ENCODE measurements around the gene MED12L. TPM values are rescaled to one million over a fixed set of nuclear protein-coding genes. Genes with fewer than 3 reads are reported as not detected.

The MED12L gene
- total RNA-seq, 2 donors from 2014 or later, result 3.3 to 6.4 TPM

DNA sequence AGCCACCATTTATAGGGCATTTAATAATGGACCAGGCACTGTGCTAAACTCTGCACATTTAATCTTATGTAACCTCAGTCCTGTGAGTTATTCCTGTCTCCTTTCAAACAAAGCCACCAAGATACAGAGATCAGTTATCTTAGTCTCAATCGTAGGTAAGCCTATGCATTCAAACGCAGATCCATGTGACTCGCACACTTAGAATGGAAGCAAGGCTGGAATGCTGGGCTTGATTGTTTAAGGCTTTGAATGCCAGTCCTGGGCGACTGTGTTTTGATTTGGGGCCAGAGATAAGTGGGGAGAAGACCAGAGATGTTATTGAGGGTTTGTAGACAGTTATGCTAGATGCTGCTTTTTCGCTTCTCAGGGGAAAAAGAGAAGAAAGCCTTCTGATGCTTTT, 22.2 kb downstream of the MED12L start:
- Mint-ChIP-seq H3K36me3 (ENCODE audit: low read depth) (no peaks in the 10 kb centered on the region), H3K27ac (no peak overlapping the region), H3K9me3 (no peaks in the 10 kb centered on the region), H3K4me3 (no peak overlapping the region), H3K4me1 (no peaks in the 10 kb centered on the region), H3K27me3 (peaks cover 12% of the 10 kb centered on the region)
- no peak for ATAC-seq (replicated peaks)

DNA sequence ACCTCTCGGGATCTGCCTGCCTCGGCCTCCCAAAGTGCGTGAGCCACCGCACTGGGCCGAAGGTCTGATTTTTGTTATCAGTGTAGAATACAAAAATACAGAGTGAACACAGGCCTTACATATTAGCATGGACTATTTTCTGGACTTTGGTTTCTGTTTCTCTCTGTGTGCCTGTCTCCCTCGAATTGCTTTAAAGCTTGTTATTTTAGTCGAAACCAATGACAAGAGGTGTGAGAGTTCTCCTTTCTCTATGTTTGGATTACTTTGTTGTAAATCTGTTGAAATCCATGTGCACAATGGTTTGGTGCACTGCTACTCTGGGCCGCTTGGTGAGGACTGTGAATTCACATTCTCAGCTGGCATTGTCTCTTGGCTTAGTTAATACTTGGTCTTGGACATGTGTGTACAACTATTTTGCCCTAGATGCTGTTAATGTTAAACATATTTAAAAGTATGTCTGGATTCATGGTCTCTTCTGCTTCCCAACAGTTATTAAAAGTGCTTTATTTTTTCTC, 23.9 kb downstream of the MED12L start:
- no peaks in the 10 kb centered on the region for H3K36me3 Mint-ChIP-seq (ENCODE audit: low read depth)
- no peak overlapping the region for H3K27ac Mint-ChIP-seq
- H3K4me3 Mint-ChIP-seq, result no peak overlapping the region
- peaks cover 12% of the 10 kb centered on the region for H3K27me3 Mint-ChIP-seq
- H3K4me1 Mint-ChIP-seq, result no peaks in the 10 kb centered on the region
- no peak for ATAC-seq (replicated peaks)
- H3K9me3 Mint-ChIP-seq, result no peaks in the 10 kb centered on the region

DNA sequence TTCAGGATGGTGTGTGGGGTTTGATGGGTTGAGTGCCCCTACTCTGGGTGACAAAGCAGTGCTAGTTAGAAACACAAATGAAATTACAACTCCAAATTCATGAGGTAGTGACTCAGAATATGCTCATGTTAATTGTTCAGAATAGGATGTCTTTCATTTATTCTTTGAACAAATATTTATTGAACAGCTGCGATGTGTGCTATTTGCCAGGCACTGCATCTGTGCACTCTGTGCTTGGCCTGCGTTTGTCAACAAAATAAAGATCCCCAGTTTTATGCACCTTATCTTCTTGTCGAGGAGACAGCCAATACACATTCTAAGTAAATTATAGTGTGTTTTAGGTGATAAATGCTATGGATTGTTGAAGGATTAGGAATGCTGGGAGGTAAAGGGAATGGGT, 27.3 kb downstream of the MED12L start:
- H3K27ac Mint-ChIP-seq, result no peak overlapping the region
- ATAC-seq (replicated peaks), result no peak
- peaks cover 17% of the 10 kb centered on the region for H3K27me3 Mint-ChIP-seq
- no peaks in the 10 kb centered on the region for H3K9me3 Mint-ChIP-seq
- H3K4me1 Mint-ChIP-seq, result no peaks in the 10 kb centered on the region
- H3K36me3 Mint-ChIP-seq (ENCODE audit: low read depth), result no peaks in the 10 kb centered on the region
- H3K4me3 Mint-ChIP-seq, result no peak overlapping the region

DNA sequence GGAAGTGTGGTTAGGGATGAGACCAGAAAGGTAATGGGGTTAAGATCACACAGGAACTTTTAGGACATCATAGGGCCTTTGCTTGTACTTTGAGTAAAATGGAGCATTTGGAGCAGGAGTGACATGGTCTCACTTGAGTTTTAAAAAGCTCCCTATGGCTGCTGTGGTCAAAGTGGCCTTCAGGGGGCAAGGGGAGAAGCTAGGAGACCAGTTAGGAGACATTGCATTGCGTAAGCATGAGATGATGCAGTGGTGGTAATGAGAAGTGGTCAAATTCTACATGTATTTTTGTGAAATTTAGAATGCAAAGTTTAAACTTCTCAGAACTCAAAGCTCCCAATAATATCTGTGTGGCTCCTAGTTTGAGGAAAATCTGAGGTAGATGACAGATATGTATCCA, 27.9 kb downstream of the MED12L start:
- Mint-ChIP-seq H3K27ac (no peak overlapping the region), H3K4me3 (no peak overlapping the region), H3K27me3 (peaks cover 13% of the 10 kb centered on the region), H3K4me1 (no peaks in the 10 kb centered on the region), H3K36me3 (ENCODE audit: low read depth) (no peaks in the 10 kb centered on the region), H3K9me3 (no peaks in the 10 kb centered on the region)
- ATAC-seq (replicated peaks), result no peak

DNA sequence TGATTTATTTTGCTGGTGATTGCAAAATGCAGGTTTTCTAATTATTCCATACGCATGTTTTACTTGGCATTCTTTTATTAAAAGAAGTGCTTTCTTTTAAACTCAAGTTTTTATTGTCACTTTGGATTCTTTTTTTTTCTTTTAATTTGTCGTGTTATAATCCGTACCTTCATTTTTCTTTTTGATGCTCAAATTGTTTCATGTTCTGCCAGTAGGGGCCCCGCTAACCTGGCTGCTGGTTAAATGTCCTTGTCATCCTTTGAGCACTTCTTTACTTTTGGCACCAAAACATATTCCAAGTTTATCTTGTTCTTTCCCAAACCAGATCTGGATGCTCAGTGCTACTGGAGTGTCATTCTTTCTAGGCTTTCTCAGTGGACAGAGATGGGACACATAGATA, 31.6 kb downstream of the MED12L start:
- no peak overlapping the region for H3K27ac Mint-ChIP-seq
- no peaks in the 10 kb centered on the region for H3K36me3 Mint-ChIP-seq (ENCODE audit: low read depth)
- no peaks in the 10 kb centered on the region for H3K4me1 Mint-ChIP-seq
- no peak overlapping the region for H3K4me3 Mint-ChIP-seq
- H3K27me3 Mint-ChIP-seq, result peaks cover 6% of the 10 kb centered on the region
- ATAC-seq (replicated peaks), result no peak
- no peaks in the 10 kb centered on the region for H3K9me3 Mint-ChIP-seq

DNA sequence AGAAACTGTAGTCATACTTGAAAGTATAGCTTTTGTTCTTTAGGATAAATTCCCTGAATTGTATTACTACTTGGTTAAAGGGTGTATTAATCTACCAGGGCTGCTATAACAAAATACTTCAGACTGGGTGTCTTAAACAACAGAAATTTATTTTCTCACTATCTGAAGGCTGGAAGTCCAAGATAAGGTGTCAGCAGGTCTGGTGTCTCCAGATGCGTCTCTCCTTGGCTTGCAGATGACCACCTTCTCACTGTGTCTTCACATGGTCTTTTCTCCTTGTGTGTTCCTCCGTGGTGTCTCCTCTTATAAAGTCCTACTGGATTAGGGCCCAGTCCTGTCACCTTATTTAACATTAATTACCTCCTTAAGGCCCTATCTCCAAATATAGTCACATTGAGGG, 33.7 kb downstream of the MED12L start:
- Mint-ChIP-seq H3K4me3 (no peak overlapping the region), H3K9me3 (no peaks in the 10 kb centered on the region)
- ATAC-seq (replicated peaks), result no peak

DNA sequence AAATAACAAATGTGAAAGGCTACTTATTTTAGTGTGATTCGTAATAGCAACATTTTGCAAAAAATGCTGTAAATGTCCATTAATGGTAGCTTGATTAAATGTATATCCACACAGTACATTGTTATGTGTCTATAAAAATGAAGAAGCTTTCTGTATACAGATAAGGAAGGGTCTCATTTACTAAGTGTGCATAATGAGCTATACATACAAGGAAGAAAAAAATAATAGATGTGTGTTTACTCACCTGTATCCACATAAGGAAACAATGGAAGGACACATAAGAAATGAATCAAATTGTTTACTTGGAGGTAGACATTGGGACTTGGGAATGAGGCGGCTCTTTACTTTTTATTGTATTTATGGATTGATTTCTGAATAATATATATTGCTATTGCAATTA, 34.9 kb downstream of the MED12L start:
- no peaks in the 10 kb centered on the region for H3K9me3 Mint-ChIP-seq
- no peak overlapping the region for H3K4me3 Mint-ChIP-seq
- no peaks in the 10 kb centered on the region for H3K36me3 Mint-ChIP-seq (ENCODE audit: low read depth)
- H3K27ac Mint-ChIP-seq, result no peak overlapping the region
- ATAC-seq (replicated peaks), result no peak
- H3K27me3 Mint-ChIP-seq, result peaks cover 3% of the 10 kb centered on the region
- H3K4me1 Mint-ChIP-seq, result no peaks in the 10 kb centered on the region

More for the DNA sequence above, 33.7 kb downstream of the MED12L start:
- H3K4me1 Mint-ChIP-seq, result no peaks in the 10 kb centered on the region
- no peaks in the 10 kb centered on the region for H3K36me3 Mint-ChIP-seq (ENCODE audit: low read depth)
- H3K27me3 Mint-ChIP-seq, result peaks cover 6% of the 10 kb centered on the region
- no peak overlapping the region for H3K27ac Mint-ChIP-seq

DNA sequence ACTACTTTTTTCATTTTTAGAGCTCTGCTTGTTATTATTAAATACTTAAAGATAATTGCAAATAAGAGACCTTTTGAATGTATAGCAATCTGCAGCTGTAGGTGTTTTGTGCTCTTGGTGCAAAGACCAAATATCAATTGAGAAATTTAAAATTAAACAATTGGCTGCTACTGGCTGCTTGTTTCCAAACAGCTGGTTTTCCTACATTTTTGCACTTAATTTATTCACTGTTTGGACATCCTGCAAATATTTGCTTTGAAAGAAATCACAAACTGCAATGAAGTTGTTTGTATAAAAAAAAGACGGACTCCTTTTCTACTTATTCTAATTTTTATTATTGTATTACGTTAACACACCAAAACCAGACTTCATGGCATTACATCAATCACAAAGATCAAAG, 35.6 kb downstream of the MED12L start:
- no peak overlapping the region for H3K4me3 Mint-ChIP-seq
- no peak overlapping the region for H3K27ac Mint-ChIP-seq
- no peaks in the 10 kb centered on the region for H3K9me3 Mint-ChIP-seq
- no peaks in the 10 kb centered on the region for H3K4me1 Mint-ChIP-seq
- no peaks in the 10 kb centered on the region for H3K36me3 Mint-ChIP-seq (ENCODE audit: low read depth)
- ATAC-seq (replicated peaks), result no peak
- peaks cover 3% of the 10 kb centered on the region for H3K27me3 Mint-ChIP-seq

DNA sequence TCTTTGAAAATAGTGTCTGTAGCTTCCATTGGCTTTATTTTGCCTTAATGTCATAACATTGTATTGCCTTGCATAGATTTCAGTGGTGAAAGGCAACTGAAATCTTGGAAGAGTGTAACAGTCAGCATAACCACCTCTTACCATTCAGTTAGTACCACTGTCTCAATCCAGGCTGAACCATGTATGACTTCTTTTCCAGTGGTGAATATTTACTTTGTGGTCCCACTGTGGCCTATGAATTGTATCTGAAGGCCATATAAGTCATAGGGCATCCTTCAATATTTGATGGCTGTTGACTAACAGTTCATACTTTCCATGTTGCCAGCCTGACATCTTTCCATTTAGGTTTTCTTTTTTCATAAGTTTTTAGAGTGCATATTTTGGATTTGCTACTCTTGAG, 38.4 kb downstream of the MED12L start:
- Mint-ChIP-seq H3K36me3 (ENCODE audit: low read depth) (no peaks in the 10 kb centered on the region), H3K4me1 (no peaks in the 10 kb centered on the region), H3K4me3 (no peak overlapping the region), H3K27ac (no peak overlapping the region), H3K9me3 (no peaks in the 10 kb centered on the region), H3K27me3 (no peaks in the 10 kb centered on the region)
- ATAC-seq (replicated peaks), result peak; percentile 42

DNA sequence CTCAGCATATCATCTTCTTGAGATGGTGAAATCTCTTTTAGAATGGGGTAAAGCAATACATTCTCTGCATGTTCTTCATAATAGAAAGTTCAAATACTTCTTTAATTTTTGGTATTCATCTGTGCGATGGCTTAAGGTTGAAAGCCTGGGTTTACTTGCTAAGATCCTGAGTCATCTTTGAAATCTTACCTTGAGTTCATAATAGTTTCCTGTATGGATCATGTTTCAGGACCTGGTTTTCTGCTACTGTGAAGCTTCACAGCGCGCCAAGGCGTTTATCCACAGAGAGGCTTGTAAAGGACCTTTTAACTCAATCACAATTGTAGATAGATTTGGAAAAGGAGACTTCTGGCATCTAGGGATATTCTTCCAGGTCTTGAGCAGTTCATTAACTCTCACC, 39.0 kb downstream of the MED12L start:
- Mint-ChIP-seq H3K36me3 (ENCODE audit: low read depth) (no peaks in the 10 kb centered on the region), H3K27me3 (no peaks in the 10 kb centered on the region)
- ATAC-seq (replicated peaks), result no peak

DNA sequence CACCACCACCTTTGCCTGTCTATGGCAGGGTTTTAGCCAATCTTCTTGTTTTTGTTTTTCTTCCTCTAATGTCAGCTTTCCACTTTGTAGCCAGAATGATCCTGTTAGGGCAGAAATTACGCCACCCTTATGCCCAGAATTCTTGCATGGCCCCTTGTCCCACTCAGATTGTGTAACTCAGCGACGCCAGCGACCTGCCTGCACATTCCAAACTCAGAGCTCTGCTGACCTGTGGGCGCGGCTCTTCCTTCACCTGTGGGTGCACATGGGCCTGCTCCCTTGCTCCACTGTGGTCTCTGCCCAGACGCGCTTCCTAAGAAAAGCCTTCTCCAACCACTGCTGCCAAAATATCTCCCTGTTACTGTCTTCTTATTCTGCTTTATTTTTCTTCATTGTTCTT, 45.0 kb downstream of the MED12L start:
- Mint-ChIP-seq H3K27ac (no peak overlapping the region), H3K4me1 (peaks cover 2% of the 10 kb centered on the region), H3K9me3 (no peaks in the 10 kb centered on the region), H3K27me3 (peaks cover 5% of the 10 kb centered on the region), H3K36me3 (ENCODE audit: low read depth) (no peaks in the 10 kb centered on the region), H3K4me3 (no peak overlapping the region)
- no peak for ATAC-seq (replicated peaks)

More for the DNA sequence above, 39.0 kb downstream of the MED12L start:
- no peaks in the 10 kb centered on the region for H3K4me1 Mint-ChIP-seq
- H3K9me3 Mint-ChIP-seq, result no peaks in the 10 kb centered on the region
- H3K4me3 Mint-ChIP-seq, result no peak overlapping the region
- H3K27ac Mint-ChIP-seq, result no peak overlapping the region

DNA sequence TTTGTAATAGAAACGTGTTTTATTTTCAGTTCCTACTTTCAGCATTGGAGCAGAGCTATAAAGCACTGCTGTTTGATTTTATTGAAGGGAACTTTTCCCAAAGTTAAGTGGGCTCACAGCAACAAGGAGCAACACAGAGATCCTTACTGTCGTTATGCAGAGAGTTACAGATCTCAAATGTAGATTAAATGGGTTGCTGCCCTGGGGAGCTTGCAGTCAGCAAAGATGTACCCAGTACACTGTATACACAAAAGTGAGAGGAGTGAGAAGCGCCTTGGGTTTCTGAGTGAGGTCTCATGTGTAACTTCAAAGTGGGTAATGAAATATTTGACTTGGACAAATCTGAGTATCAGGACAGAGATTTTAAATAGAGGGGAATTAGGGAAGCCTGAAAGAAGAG, 47.7 kb downstream of the MED12L start:
- Mint-ChIP-seq H3K27me3 (peaks cover 5% of the 10 kb centered on the region), H3K27ac (no peak overlapping the region), H3K9me3 (no peaks in the 10 kb centered on the region), H3K4me3 (no peak overlapping the region), H3K36me3 (ENCODE audit: low read depth) (no peaks in the 10 kb centered on the region), H3K4me1 (peaks cover 12% of the 10 kb centered on the region)
- ATAC-seq (replicated peaks), result no peak

DNA sequence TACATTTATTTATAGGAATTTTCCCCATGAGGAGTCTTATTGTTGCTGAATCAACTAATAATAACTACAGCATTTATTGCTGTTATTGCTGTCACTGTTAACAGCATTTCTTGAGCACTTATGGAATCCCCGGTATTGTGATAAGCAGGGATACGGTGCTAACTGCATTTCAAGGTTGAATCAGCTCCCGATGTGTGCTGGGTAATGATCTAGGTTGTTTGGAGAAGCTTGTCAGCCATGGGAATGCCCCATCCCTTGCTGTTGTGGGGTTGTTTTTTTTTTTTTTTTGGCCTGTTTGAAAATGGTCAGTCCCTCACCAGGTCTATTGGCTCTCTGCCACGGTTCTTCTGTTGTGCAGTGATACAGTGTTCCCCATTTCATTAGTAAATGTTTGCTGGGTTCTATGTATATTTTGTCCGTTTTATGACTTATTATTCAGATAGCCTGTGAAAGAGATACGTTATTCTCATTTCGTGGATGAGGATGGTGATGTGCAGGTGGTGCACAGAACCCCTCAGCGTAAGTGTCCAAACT, 48.5 kb downstream of the MED12L start:
- Mint-ChIP-seq H3K9me3 (no peaks in the 10 kb centered on the region), H3K4me3 (no peak overlapping the region), H3K36me3 (ENCODE audit: low read depth) (no peaks in the 10 kb centered on the region), H3K27ac (no peak overlapping the region), H3K4me1 (peaks cover 12% of the 10 kb centered on the region), H3K27me3 (peaks cover 5% of the 10 kb centered on the region)
- ATAC-seq (replicated peaks), result no peak

DNA sequence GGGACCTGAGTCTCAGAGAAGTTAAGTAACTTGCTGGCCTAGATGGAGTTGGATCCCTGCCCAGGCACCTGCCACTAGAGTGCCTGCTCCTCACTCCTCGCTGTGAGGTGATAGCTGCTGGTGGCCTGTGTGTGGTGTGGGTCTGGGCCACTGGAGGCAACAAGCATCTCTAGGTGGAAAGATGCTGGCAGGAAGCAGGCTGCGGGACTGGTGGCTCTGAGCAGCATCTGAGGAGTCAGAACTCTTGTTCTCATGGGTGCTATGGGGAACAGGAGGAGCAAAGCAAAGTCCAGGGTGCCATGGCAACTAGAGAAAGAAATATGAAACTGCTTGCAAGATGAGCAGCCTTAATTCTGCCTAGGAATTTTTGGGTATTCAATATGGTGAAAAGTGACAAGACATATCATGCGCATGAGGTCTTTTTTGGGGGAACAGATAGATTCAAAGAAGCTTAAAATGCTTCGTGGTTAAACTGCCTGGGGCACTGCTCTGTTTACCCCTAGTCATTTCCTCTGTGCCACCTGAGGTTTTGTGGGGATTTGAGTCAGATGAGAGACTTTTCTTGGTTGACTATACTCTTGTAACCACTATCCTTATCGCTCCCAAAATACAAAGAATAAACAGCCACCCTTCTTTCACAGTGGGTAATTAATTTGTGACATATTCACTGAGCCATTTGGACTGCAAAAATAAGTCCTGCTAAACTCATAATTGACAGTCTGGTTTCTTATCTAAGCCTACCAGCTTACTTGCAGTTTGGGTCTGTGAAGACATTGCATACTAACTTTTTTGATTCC, 50.3 kb downstream of the MED12L start:
- Mint-ChIP-seq H3K4me1 (peaks cover 12% of the 10 kb centered on the region), H3K4me3 (peak overlapping the region; percentile 33), H3K27ac (peak overlapping the region; percentile 83)

DNA sequence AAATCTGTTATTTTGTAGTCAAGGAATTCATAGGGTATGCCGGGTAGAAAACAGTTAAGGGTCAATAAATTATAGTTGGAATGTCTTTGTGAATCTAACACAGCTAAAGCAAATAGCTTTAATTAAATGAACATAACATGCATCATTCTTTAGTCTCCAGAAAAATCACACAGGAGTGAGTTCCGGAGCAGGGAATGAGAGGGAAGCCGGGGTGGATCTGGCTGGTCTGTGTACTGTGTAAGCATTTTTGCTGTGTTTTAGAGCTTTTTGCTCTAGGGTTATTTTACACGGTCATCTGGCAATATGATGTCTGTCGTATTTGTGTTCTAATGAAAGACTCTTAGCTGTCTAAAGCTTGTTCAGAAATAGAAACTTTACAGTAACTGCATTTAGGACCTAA, 57.5 kb downstream of the MED12L start:
- H3K4me3 Mint-ChIP-seq, result no peak overlapping the region
- H3K4me1 Mint-ChIP-seq, result no peaks in the 10 kb centered on the region
- H3K27ac Mint-ChIP-seq, result no peak overlapping the region
- H3K36me3 Mint-ChIP-seq (ENCODE audit: low read depth), result no peaks in the 10 kb centered on the region
- no peak for ATAC-seq (replicated peaks)
- no peaks in the 10 kb centered on the region for H3K9me3 Mint-ChIP-seq
- H3K27me3 Mint-ChIP-seq, result no peaks in the 10 kb centered on the region

More for the DNA sequence above, 50.3 kb downstream of the MED12L start:
- Mint-ChIP-seq H3K9me3 (no peaks in the 10 kb centered on the region), H3K36me3 (ENCODE audit: low read depth) (no peaks in the 10 kb centered on the region), H3K27me3 (peaks cover under 1% of the 10 kb centered on the region)
- peak; percentile 96 for ATAC-seq (replicated peaks)

All from activated T-helper 17 cell treated with anti-CD3 and anti-CD28 coated beads, Interleukin-2, amount 50 U/mL, for 72 hours (primary cell).